Measurements from ENCODE around the gene RNF112.

Gene RNF112

GRCh38 chr17:19447085-19447583 is 36.1 kb downstream of the RNF112 start:
- POLR2A ChIA-PET: interaction anchor here (1.0 to 2.8 kb wide), 2 partner anchors 69 to 84 kb away, joined by 7 to 12 read pairs; partner anchors contain the start of genes B9D1 and MAPK7
- Histone ChIP-seq H3K27ac (ENCODE audit: extremely low read depth, low read depth, low read length) (no peak overlapping the region), H3K4me3 (ENCODE audit: low read depth, low read length) (no peak overlapping the region), H3K9me3 (ENCODE audit: control insufficient read depth, insufficient read depth, low read depth, low read length) (no peaks in the 10 kb centered on the region; the same call in 1 of the 2 replicates), H3K4me1 (ENCODE audit: control insufficient read depth, insufficient read depth, low read length) (peaks cover 8% of the 10 kb centered on the region), H3K36me3 (ENCODE audit: control insufficient read depth in 2 of 2, insufficient read depth in 1 of 2, low read length in 2 of 2) (no peaks in the 10 kb centered on the region)
- CTCF ChIA-PET: interaction anchor here (0.5 to 5.6 kb wide), 36 partner anchors 10 to 506 kb away, joined by 3 to 156 read pairs (median 4); partner anchors contain the start of genes B9D1 and MAPK7
- no peak for TF ChIP-seq ZNF449 (tag by site-specific recombination; IDR thresholded peaks at IDR 0.05)
- no peak for TF ChIP-seq ZFP69B (tag by site-specific recombination; IDR thresholded peaks at IDR 0.05)
- TF ChIP-seq ZSCAN5A (tag by site-specific recombination; IDR thresholded peaks at IDR 0.05): no peak
- TF ChIP-seq RBAK (tag by site-specific recombination; IDR thresholded peaks at IDR 0.05): no peak
- TF ChIP-seq ZNF561 (tag by site-specific recombination; IDR thresholded peaks at IDR 0.05; ENCODE audit: borderline replicate concordance): no peak
- TF ChIP-seq ZNF76 (tag by site-specific recombination; IDR thresholded peaks at IDR 0.05; ENCODE audit: borderline replicate concordance, low read depth): no peak
- TF ChIP-seq ZNF585B (tag by site-specific recombination; IDR thresholded peaks at IDR 0.05): no peak
- TF ChIP-seq ZNF624 (tag by site-specific recombination; IDR thresholded peaks at IDR 0.05): no peak
- TF ChIP-seq ZFP37 (tag by site-specific recombination; IDR thresholded peaks at IDR 0.05): no peak
- no peak for TF ChIP-seq KLF7 (tag by site-specific recombination; IDR thresholded peaks at IDR 0.05; ENCODE audit: borderline replicate concordance)
- no peak for TF ChIP-seq ZNF398 (tag by site-specific recombination; IDR thresholded peaks at IDR 0.05)
- TF ChIP-seq ZNF138 (tag by site-specific recombination; IDR thresholded peaks at IDR 0.05; ENCODE audit: borderline replicate concordance): no peak
- peak; percentile 81 for TF ChIP-seq ZNF654 (tag by site-specific recombination; IDR thresholded peaks at IDR 0.05; ENCODE audit: low read depth)
- TF ChIP-seq FEZF1 (tag by site-specific recombination; IDR thresholded peaks at IDR 0.05): no peak
- TF ChIP-seq CTCF (tag by site-specific recombination; IDR thresholded peaks at IDR 0.05): peak; percentile 55; the same call in 1 of the 2 replicates
- no peak for TF ChIP-seq ZBTB49 (tag by site-specific recombination; IDR thresholded peaks at IDR 0.05; ENCODE audit: low read depth)
- TF ChIP-seq BCL11A (tag by site-specific recombination; IDR thresholded peaks at IDR 0.05; ENCODE audit: low read depth): no peak
- no peak for TF ChIP-seq TCF7L2 (IDR thresholded peaks at IDR 0.05; ENCODE audit: borderline replicate concordance, low read depth, low read length)
- peak; percentile 64; the same call in 1 of the 2 replicates for TF ChIP-seq PRDM4 (tag by site-specific recombination; IDR thresholded peaks at IDR 0.05)
- no peak for TF ChIP-seq SALL2 (tag by site-specific recombination; IDR thresholded peaks at IDR 0.05; ENCODE audit: borderline replicate concordance)
- no peak for TF ChIP-seq TRIM28 (IDR thresholded peaks at IDR 0.05; ENCODE audit: borderline replicate concordance, low read length)
- TF ChIP-seq ELK4 (IDR thresholded peaks at IDR 0.05; ENCODE audit: borderline replicate concordance, low read depth, low read length): no peak
- peak; percentile 46; the same call in 1 of the 2 replicates for TF ChIP-seq ZNF335 (tag by site-specific recombination; conservative IDR thresholded peaks at IDR 0.05)

Measured in HEK293 (cell line).